T-helper 1 cell treated with Interleukin-12 subunit alpha and Interleukin-12 subunit beta and Interleukin-4 antibody, amounts not matched to agents 30 μg/mL and 1 μg/mL, for 36 hours (primary cell): ENCODE measurements around the gene LIMA1.
A peak's percentile ranks its signal among the peaks of the same experiment; 100 is the strongest.
"Not testable (repeated sequence)": the region's sequence is repeated elsewhere in the genome, so short reads cannot be mapped to it uniquely, and the experiment has no call there.

ENCODE experiments used
- H3K27ac Mint-ChIP-seq: one replicate; pipeline ENCODE4 v1.8.0; 2021; ENCODE audit warnings: mild to moderate bottlenecking, mixed read lengths
- H3K27me3 Mint-ChIP-seq: one replicate; pipeline ENCODE4 v1.8.0; 2021; ENCODE audit warnings: low read depth, mixed read lengths
- H3K36me3 Mint-ChIP-seq: one replicate; pipeline ENCODE4 v1.8.0; 2021; ENCODE audit warnings: low read depth, mixed read lengths
- H3K4me1 Mint-ChIP-seq: one replicate; pipeline ENCODE4 v1.8.0; 2021; ENCODE audit warnings: low read depth, mixed read lengths
- H3K4me3 Mint-ChIP-seq: one replicate; pipeline ENCODE4 v1.8.0; 2021; ENCODE audit warnings: mild to moderate bottlenecking, moderate library complexity, mixed read lengths
- H3K9me3 Mint-ChIP-seq: one replicate; pipeline ENCODE4 v1.8.0; 2021; ENCODE audit warnings: mixed read lengths

LIMA1 gene

GRCh38 chr12:50309950-50310349 is 26.6 kb upstream of the LIMA1 start:
- no peaks in the 10 kb centered on the region for H3K27me3 Mint-ChIP-seq
- no peak overlapping the region for H3K27ac Mint-ChIP-seq
- H3K4me3 Mint-ChIP-seq = no peak overlapping the region
- no peaks in the 10 kb centered on the region for H3K9me3 Mint-ChIP-seq
- H3K36me3 Mint-ChIP-seq = no peaks in the 10 kb centered on the region
- no peaks in the 10 kb centered on the region for H3K4me1 Mint-ChIP-seq

- Mint-ChIP-seq H3K36me3 (no peaks in the 10 kb centered on the region), H3K4me3 (no peak overlapping the region), H3K27ac (no peak overlapping the region), H3K27me3 (no peaks in the 10 kb centered on the region), H3K9me3 (no peaks in the 10 kb centered on the region), H3K4me1 (no peaks in the 10 kb centered on the region)
Observed at GRCh38 chr12:50302686-50303085, 19.4 kb upstream of the LIMA1 start.

- H3K27ac Mint-ChIP-seq = no peak overlapping the region
Observed at GRCh38 chr12:50297996-50298395, 14.7 kb upstream of the LIMA1 start.

GRCh38 chr12:50297027-50297426 is 13.7 kb upstream of the LIMA1 start:
- no peaks in the 10 kb centered on the region for H3K9me3 Mint-ChIP-seq
- H3K4me1 Mint-ChIP-seq = peaks cover 2% of the 10 kb centered on the region
- no peaks in the 10 kb centered on the region for H3K36me3 Mint-ChIP-seq
- H3K27me3 Mint-ChIP-seq = no peaks in the 10 kb centered on the region
- no peak overlapping the region for H3K27ac Mint-ChIP-seq
- H3K4me3 Mint-ChIP-seq = no peak overlapping the region

More at GRCh38 chr12:50297996-50298395, 14.7 kb upstream of the LIMA1 start:
- Mint-ChIP-seq H3K9me3 (no peaks in the 10 kb centered on the region), H3K36me3 (no peaks in the 10 kb centered on the region), H3K4me3 (no peak overlapping the region), H3K4me1 (peaks cover 2% of the 10 kb centered on the region), H3K27me3 (no peaks in the 10 kb centered on the region)

GRCh38 chr12:50296554-50296953 is 13.2 kb upstream of the LIMA1 start:
- Mint-ChIP-seq H3K4me3 (no peak overlapping the region), H3K36me3 (peaks cover 3% of the 10 kb centered on the region), H3K9me3 (peaks cover 3% of the 10 kb centered on the region), H3K27me3 (no peaks in the 10 kb centered on the region), H3K27ac (no peak overlapping the region), H3K4me1 (peaks cover 3% of the 10 kb centered on the region)

GRCh38 chr12:50291377-50291776 is 8.1 kb upstream of the LIMA1 start:
- Mint-ChIP-seq H3K27me3 (no peaks in the 10 kb centered on the region), H3K36me3 (peaks cover 3% of the 10 kb centered on the region), H3K4me1 (peaks cover 1% of the 10 kb centered on the region), H3K9me3 (peaks cover 5% of the 10 kb centered on the region), H3K27ac (no peak overlapping the region), H3K4me3 (no peak overlapping the region)

GRCh38 chr12:50290692-50291091 is 7.4 kb upstream of the LIMA1 start:
- H3K27ac Mint-ChIP-seq, H3K4me1 Mint-ChIP-seq, H3K4me3 Mint-ChIP-seq, H3K36me3 Mint-ChIP-seq, H3K27me3 Mint-ChIP-seq, H3K9me3 Mint-ChIP-seq: not testable (repeated sequence)

GRCh38 chr12:50287271-50287670 is 4.0 kb upstream of the LIMA1 start:
- H3K4me1 Mint-ChIP-seq = peaks cover 9% of the 10 kb centered on the region
- peaks cover 5% of the 10 kb centered on the region for H3K27me3 Mint-ChIP-seq
- H3K9me3 Mint-ChIP-seq = peaks cover 5% of the 10 kb centered on the region
- no peak overlapping the region for H3K27ac Mint-ChIP-seq
- H3K4me3 Mint-ChIP-seq = no peak overlapping the region
- peaks cover 3% of the 10 kb centered on the region for H3K36me3 Mint-ChIP-seq

- no peaks in the 10 kb centered on the region for H3K36me3 Mint-ChIP-seq
- H3K4me3 Mint-ChIP-seq = no peak overlapping the region
- H3K27me3 Mint-ChIP-seq = peaks cover 19% of the 10 kb centered on the region
- H3K27ac Mint-ChIP-seq = no peak overlapping the region
- H3K9me3 Mint-ChIP-seq = no peaks in the 10 kb centered on the region
- H3K4me1 Mint-ChIP-seq = peaks cover 10% of the 10 kb centered on the region
Observed at GRCh38 chr12:50285253-50285652, 1.9 kb upstream of the LIMA1 start.

- peak overlapping the region; percentile 91 for H3K4me3 Mint-ChIP-seq
- no peaks in the 10 kb centered on the region for H3K9me3 Mint-ChIP-seq
- H3K27me3 Mint-ChIP-seq = peaks cover 19% of the 10 kb centered on the region
- peaks cover 10% of the 10 kb centered on the region for H3K4me1 Mint-ChIP-seq
- peak overlapping the region; percentile 35 for H3K27ac Mint-ChIP-seq
- no peaks in the 10 kb centered on the region for H3K36me3 Mint-ChIP-seq
Observed at GRCh38 chr12:50282721-50283228, 545 bp downstream of the LIMA1 start.

- no peak overlapping the region for H3K27ac Mint-ChIP-seq
- peaks cover 18% of the 10 kb centered on the region for H3K4me1 Mint-ChIP-seq
- no peaks in the 10 kb centered on the region for H3K9me3 Mint-ChIP-seq
- H3K27me3 Mint-ChIP-seq = peaks cover 19% of the 10 kb centered on the region
- no peak overlapping the region for H3K4me3 Mint-ChIP-seq
- no peaks in the 10 kb centered on the region for H3K36me3 Mint-ChIP-seq
Observed at GRCh38 chr12:50279501-50279900, 3.8 kb downstream of the LIMA1 start.

- Mint-ChIP-seq H3K27ac (no peak overlapping the region), H3K9me3 (no peaks in the 10 kb centered on the region), H3K27me3 (peaks cover 12% of the 10 kb centered on the region), H3K36me3 (no peaks in the 10 kb centered on the region), H3K4me3 (no peak overlapping the region), H3K4me1 (peaks cover 11% of the 10 kb centered on the region)
Observed at GRCh38 chr12:50276912-50277671, 6.2 kb downstream of the LIMA1 start.

- no peaks in the 10 kb centered on the region for H3K36me3 Mint-ChIP-seq
- no peaks in the 10 kb centered on the region for H3K9me3 Mint-ChIP-seq
- H3K27ac Mint-ChIP-seq = no peak overlapping the region
- peaks cover 2% of the 10 kb centered on the region for H3K27me3 Mint-ChIP-seq
- H3K4me3 Mint-ChIP-seq = no peak overlapping the region
- peaks cover 8% of the 10 kb centered on the region for H3K4me1 Mint-ChIP-seq
Observed at GRCh38 chr12:50276068-50276467, 7.3 kb downstream of the LIMA1 start.

- Mint-ChIP-seq H3K36me3 (no peaks in the 10 kb centered on the region), H3K27ac (no peak overlapping the region), H3K27me3 (no peaks in the 10 kb centered on the region), H3K4me3 (no peak overlapping the region), H3K4me1 (peaks cover 8% of the 10 kb centered on the region), H3K9me3 (no peaks in the 10 kb centered on the region)
Observed at GRCh38 chr12:50275556-50275955, 7.8 kb downstream of the LIMA1 start.

- H3K36me3 Mint-ChIP-seq, H3K27ac Mint-ChIP-seq, H3K9me3 Mint-ChIP-seq, H3K27me3 Mint-ChIP-seq, H3K4me3 Mint-ChIP-seq, H3K4me1 Mint-ChIP-seq: not testable (repeated sequence)
Observed at GRCh38 chr12:50275127-50275526, 8.2 kb downstream of the LIMA1 start.
